NCI-H128 (cell line): ENCODE results near the gene PPARGC1A.

ENCODE experiments used
- DNase-seq: peaks from one replicate; lab custom pipeline; 2025; ENCODE audit not compliant: unreplicated experiment; lab: John Stamatoyannopoulos, UW

The PPARGC1A gene

GRCh38 chr4:23774909-23775308, 114.9 kb downstream of the PPARGC1A start:
- no peak for DNase-seq

DNA sequence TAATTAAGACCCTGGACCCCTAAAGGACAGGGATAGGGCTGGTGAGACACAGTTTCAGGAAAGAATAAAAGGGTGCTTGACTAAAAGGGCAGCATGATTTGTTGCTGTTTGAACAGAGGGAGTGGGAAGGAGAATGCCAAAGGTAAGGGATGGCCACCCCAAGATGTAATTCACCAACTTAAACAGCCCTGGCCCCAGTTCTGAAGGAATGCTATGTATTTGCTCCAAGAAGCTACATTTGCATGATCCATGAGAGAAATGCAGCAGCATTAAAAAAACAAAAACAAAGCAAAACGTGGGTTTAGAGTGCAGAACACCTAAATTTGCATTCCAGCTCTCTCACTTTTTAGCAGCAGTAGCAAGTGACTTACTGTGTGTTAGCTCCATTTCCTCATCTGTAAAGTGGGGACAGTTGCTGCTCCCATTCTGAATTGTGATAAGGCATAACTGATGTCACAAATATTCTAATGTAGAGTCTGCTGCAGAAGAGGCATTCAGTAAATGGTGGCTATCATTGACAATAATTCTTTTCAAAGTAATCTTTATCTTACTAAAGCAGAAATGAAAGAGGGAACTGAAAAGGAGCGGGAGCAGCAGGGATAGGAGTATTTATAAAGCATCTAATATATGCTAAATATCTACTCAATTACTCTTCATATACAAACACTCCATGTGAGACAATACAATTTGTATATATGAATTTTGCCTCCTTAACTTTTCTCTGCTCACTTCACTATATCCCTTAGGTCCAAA, 115.8 kb downstream of the PPARGC1A start:
- no peak for DNase-seq

GRCh38 chr4:23770011-23770410, 119.8 kb downstream of the PPARGC1A start:
- no peak for DNase-seq

- no peak for DNase-seq
Measured at GRCh38 chr4:23769406-23769805, 120.4 kb downstream of the PPARGC1A start.

DNA sequence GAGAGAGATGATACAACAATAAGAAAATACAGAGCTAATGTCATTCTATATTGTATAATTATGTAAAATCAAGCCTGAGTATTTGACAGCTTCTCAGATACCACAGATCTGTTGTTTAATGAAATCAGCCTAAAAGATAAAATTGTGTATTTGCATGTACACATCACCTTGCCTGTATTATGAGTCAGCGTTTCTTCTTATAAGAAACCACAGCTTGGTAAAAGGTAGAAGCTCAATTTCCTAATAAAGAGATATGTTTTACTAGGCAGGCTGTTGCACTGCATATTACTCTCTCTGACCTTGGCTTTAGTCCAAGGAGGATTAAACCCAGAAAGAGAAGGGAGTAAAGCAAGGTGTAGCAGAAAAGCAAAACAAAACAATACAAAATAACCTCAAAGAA, 121.3 kb downstream of the PPARGC1A start:
- no peak for DNase-seq

DNA sequence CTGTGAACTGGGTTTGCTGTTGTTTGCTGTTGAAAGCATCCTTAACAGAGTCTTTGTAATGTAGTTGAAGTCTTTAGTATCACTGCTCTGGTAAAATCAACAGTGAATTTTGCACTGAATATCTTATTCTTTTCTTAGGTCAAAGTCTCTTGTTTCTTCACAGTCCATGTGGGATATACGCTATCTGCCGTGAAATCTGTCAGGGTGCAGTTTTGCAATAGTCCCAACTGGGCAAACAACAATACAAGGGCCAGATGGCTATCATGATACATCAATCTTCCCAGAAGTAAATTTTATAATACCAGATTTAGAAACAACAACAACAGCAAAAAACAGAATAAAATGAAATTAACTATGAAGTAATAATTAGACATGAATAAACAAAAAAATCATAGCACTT, 123.5 kb downstream of the PPARGC1A start:
- DNase-seq = no peak

GRCh38 chr4:23763559-23763958, 126.3 kb downstream of the PPARGC1A start:
- DNase-seq = no peak

- no peak for DNase-seq
Measured at GRCh38 chr4:23762551-23762950, 127.3 kb downstream of the PPARGC1A start.

DNA sequence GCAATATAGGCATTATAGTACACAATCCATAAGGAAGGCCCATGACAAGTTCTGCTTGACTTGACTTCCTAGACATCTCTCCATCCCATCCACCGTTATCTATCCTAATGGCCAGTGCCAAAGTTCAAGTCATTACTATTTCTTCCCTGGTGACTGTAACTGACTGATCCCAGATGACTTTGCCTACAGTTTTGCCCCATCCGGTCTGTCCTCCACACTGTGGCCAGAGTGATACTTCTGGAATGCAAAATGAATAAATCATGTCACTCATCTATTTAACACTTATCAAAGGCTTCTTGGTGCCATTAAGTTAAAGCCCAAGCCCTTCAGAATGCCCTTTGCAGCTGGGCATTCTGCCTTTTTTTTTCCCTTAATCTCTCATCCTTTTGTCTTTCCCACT, 130.8 kb downstream of the PPARGC1A start:
- DNase-seq = no peak

GRCh38 chr4:23754688-23755087, 135.2 kb downstream of the PPARGC1A start:
- no peak for DNase-seq

DNA sequence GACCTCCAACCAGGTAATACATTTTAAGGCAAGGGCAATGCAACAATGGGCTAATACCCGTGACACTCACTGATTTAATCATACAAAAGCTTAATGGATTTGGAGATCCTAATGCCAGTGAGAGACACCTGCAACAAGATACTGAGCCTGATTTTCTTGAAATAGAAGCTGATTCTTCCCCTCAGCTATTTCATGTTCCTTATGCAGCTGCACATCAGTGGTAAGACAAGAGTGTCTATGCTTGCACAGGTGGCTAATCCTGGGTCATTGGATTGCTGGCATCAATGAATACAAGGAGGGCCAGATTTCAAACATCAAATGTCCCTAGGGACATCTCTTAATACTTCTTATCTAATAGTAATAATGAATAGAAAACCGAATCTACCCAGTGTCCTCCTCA, 139.7 kb downstream of the PPARGC1A start:
- no peak for DNase-seq

- DNase-seq = no peak
Measured at GRCh38 chr4:23747281-23747735, 142.5 kb downstream of the PPARGC1A start.

GRCh38 chr4:23746672-23747071, 143.2 kb downstream of the PPARGC1A start:
- no peak for DNase-seq

- DNase-seq = no peak
Measured at GRCh38 chr4:23746027-23746426, 143.8 kb downstream of the PPARGC1A start.

GRCh38 chr4:23745377-23745776, 144.5 kb downstream of the PPARGC1A start:
- DNase-seq = no peak
